Keratinocyte (primary cell): Measurements from ENCODE around the gene ITGAV. TPM values are rescaled to one million over a fixed set of nuclear protein-coding genes. Genes with fewer than 3 reads are reported as not detected.

Source experiments
- DNase-seq: peaks from one replicate; pipeline ENCODE4 v3.0.0-alpha.2; 2011; ENCODE audit warnings: low read depth, missing footprints, low spot score
- FAIRE-seq: peaks from 2 replicates; lab custom pipeline; 2011; peaks lifted over from hg19 to GRCh38; lab: Jason Lieb, UNC
- H2AFZ ChIP-seq: 2 replicates; pipeline ENCODE4 v1.6.0; 2012; ENCODE audit warnings: low read length, control low read depth, inconsistent platforms; ENCODE audit not compliant: control insufficient read depth
- H3K27ac ChIP-seq: 2 replicates; pipeline ENCODE4 v1.5.1; 2011; ENCODE audit warnings: low read length; ENCODE audit not compliant: control insufficient read depth, insufficient read depth
- H3K27me3 ChIP-seq: 3 replicates; pipeline ENCODE4 v1.6.0; 2011; ENCODE audit warnings: low read length; ENCODE audit not compliant: control insufficient read depth, insufficient read depth; ENCODE audit errors: extremely low read depth
- H3K36me3 ChIP-seq, 2 experiments: 2 replicates in 1 of 2; 3 replicates in 1 of 2; pipeline ENCODE4 v1.5.1; 2011; ENCODE audit warnings: low read length in 2 of 2, mild to moderate bottlenecking in 1 of 2; ENCODE audit not compliant: control insufficient read depth in 2 of 2, insufficient read depth in 2 of 2; ENCODE audit errors: extremely low read depth in 1 of 2
- H3K4me1 ChIP-seq: 3 replicates; pipeline ENCODE4 v1.5.1; 2011; ENCODE audit warnings: low read length; ENCODE audit not compliant: control insufficient read depth, insufficient read depth; ENCODE audit errors: extremely low read depth
- H3K4me2 ChIP-seq: 3 replicates; pipeline ENCODE4 v1.6.0; 2011; ENCODE audit warnings: low read depth, low read length; ENCODE audit not compliant: control insufficient read depth, insufficient read depth; ENCODE audit errors: extremely low read depth
- H3K4me3 ChIP-seq, 3 experiments: fragments of 200-600 bp in 1 of 3; sonication (generic) in 1 of 3; 2 replicates in 2 of 3; 3 replicates in 1 of 3; pipeline ENCODE4 v1.5.1; 2011 to 2016; ENCODE audit warnings: low read length in 3 of 3, mild to moderate bottlenecking in 3 of 3, control low read depth in 2 of 3, inconsistent platforms in 1 of 3, low read depth in 1 of 3, mixed read lengths in 1 of 3, mixed run types in 1 of 3, moderate library complexity in 1 of 3; ENCODE audit not compliant: control insufficient read depth in 2 of 3, insufficient read depth in 2 of 3; ENCODE audit errors: extremely low read depth in 1 of 3
- H3K79me2 ChIP-seq: 2 replicates; pipeline ENCODE4 v1.6.0; 2012; ENCODE audit warnings: low read length; ENCODE audit not compliant: control insufficient read depth, insufficient read depth
- H3K9ac ChIP-seq: 3 replicates; pipeline ENCODE4 v1.6.0; 2011; ENCODE audit warnings: low read length; ENCODE audit not compliant: control insufficient read depth, insufficient read depth; ENCODE audit errors: extremely low read depth
- H3K9me1 ChIP-seq: 3 replicates; pipeline ENCODE4 v1.6.0; 2011; ENCODE audit warnings: low read length; ENCODE audit not compliant: control insufficient read depth, insufficient read depth; ENCODE audit errors: extremely low read depth
- H3K9me3 ChIP-seq: 2 replicates; pipeline ENCODE4 v1.5.1; 2012; ENCODE audit warnings: low read depth, low read length; ENCODE audit not compliant: control insufficient read depth
- H4K20me1 ChIP-seq: 3 replicates; pipeline ENCODE4 v1.6.0; 2011; ENCODE audit warnings: low read length; ENCODE audit not compliant: control insufficient read depth, insufficient read depth; ENCODE audit errors: extremely low read depth
- EZH2 ChIP-seq: IDR thresholded peaks from one replicate; pipeline ENCODE4 v1.6.1; 2012; ENCODE audit warnings: inconsistent platforms, mild to moderate bottlenecking, low read length, moderate library complexity
- dilution Hi-C: fragments of 300-500 bp; cut with MboI; formaldehyde crosslinking; loops from one replicate; pipeline ENCODE4 v1.7.0; 2020; ENCODE audit warnings: low sequenced_read_pairs; ENCODE audit not compliant: extremely low pct_ligation_motif_present
- polyA plus RNA-seq, 5 experiments: library from polyadenylated mRNA; depleted of rRNA in 3 of 5; stranded (reverse) in 3 of 5; stranded (forward) in 1 of 5; unstranded in 1 of 5; fragments of >200 nt; gene quantifications; 1 replicate in 1 of 5; 2 replicates in 3 of 5; 3 replicates in 1 of 5; pipeline versions ENCODE4 v1.2.1 to v1.2.3, GENCODE V29; 2011 to 2012; ENCODE audit warnings: missing spikeins in 2 of 5, low read depth in 1 of 5, low replicate concordance in 1 of 5
- TF ChIP-seq, protein P1 (sequence below), 3 experiments: IDR thresholded peaks in 1 of 3; conservative IDR thresholded peaks in 1 of 3; optimal IDR thresholded peaks in 1 of 3; 2 replicates in 2 of 3; 3 replicates in 1 of 3; pipeline versions ENCODE3 to v1.5.1; 2011; ENCODE audit warnings: low read length in 3 of 3, mild to moderate bottlenecking in 3 of 3, moderate library complexity in 2 of 3, control low read depth in 1 of 3, inconsistent platforms in 1 of 3; ENCODE audit not compliant: insufficient read depth in 2 of 3; ENCODE audit errors: extremely low read depth in 1 of 3

The ITGAV gene
- polyA plus RNA-seq, 1 donor (not counting 4 experiments of a cell fraction or from before 2014, with no cell fraction given), result 63.7 TPM

DNA sequence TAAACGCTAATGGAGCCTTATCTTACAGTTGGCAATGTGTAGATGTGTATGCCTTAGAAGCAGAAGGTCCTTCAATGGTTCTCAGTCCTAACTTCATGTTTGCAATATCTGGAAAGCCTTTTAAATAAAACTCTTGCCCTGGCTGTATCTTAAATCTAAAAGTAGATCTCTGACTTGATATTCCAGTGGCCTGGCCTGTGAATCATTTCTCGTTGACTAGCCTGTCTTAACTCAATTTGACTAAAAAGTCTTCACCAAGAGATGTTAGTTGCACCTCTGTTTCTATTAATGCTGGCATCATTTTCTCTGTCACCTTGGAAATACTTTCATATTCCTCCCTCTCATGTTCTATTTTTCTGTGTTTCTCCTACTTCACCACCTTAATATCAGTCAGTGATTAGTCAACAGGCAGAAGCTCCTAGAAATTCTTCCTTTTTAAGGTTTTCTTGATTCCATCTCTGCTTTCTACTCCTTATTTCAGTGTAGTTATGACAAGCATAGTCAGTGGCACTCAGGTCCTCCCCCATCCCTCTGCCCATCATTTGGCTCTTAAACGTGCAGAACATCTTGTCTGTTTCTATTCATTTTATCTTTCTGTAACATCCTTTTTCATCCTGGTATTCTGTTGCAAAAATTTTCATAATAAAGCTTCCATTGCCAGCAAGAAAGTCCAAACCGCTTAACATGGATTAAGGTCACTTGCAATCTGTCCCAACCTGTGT lies 4.3 kb downstream of the ITGAV start:
- H3K9me1 ChIP-seq, result no peaks in the 10 kb centered on the region

DNA sequence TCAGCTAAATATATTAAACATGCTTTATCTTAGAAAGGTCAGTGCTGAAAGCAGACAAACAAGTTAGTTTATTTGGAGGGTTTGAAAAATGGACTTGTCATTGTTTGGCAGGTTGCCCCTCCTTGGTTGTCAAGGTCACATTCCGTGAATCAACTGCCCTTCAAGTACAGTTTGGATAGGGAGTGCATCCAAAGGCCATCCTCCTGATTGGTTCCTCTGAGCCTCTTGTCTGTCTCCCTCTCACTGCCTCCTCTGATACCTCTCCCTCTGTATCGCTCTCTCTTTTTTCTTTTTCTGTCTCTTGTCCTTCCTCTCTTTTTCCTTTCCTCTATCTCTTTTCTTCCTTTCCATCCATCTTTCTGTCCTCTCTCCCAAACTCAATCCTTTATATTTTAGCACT lies 5.4 kb downstream of the ITGAV start:
- Histone ChIP-seq H3K4me1 (peaks cover 41% of the 10 kb centered on the region), H3K27ac (no peak overlapping the region), H2AFZ (no peak overlapping the region), H3K9me3 (no peaks in the 10 kb centered on the region), H3K9me1 (no peaks in the 10 kb centered on the region), H4K20me1 (peaks cover 2% of the 10 kb centered on the region), H3K9ac (no peak overlapping the region), H3K36me3 (no peaks in the 10 kb centered on the region), H3K4me3 (no peak overlapping the region), H3K79me2 (peaks cover 77% of the 10 kb centered on the region), H3K4me2 (no peak overlapping the region), H3K27me3 (no peaks in the 10 kb centered on the region)
- no peak for DNase-seq
- dilution Hi-C loops, result no loop called here
- no peak for FAIRE-seq
- TF ChIP-seq, protein P1, sequence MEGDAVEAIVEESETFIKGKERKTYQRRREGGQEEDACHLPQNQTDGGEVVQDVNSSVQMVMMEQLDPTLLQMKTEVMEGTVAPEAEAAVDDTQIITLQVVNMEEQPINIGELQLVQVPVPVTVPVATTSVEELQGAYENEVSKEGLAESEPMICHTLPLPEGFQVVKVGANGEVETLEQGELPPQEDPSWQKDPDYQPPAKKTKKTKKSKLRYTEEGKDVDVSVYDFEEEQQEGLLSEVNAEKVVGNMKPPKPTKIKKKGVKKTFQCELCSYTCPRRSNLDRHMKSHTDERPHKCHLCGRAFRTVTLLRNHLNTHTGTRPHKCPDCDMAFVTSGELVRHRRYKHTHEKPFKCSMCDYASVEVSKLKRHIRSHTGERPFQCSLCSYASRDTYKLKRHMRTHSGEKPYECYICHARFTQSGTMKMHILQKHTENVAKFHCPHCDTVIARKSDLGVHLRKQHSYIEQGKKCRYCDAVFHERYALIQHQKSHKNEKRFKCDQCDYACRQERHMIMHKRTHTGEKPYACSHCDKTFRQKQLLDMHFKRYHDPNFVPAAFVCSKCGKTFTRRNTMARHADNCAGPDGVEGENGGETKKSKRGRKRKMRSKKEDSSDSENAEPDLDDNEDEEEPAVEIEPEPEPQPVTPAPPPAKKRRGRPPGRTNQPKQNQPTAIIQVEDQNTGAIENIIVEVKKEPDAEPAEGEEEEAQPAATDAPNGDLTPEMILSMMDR (optimal IDR thresholded peaks at IDR 0.05 in 1 of 3, IDR thresholded peaks at IDR 0.05 in 1 of 3, conservative IDR thresholded peaks at IDR 0.05 in 1 of 3; ENCODE audit: extremely low read depth in 1 of 3, insufficient read depth in 2 of 3, low read length in 3 of 3), result no peak
- no peak for TF ChIP-seq EZH2

More for the DNA sequence above, 4.3 kb downstream of the ITGAV start:
- H3K27ac ChIP-seq, result no peak overlapping the region
- peaks cover 2% of the 10 kb centered on the region for H4K20me1 ChIP-seq
- peaks cover 44% of the 10 kb centered on the region for H3K4me1 ChIP-seq
- TF ChIP-seq, protein P1 (optimal IDR thresholded peaks at IDR 0.05 in 1 of 3, IDR thresholded peaks at IDR 0.05 in 1 of 3, conservative IDR thresholded peaks at IDR 0.05 in 1 of 3; ENCODE audit: extremely low read depth in 1 of 3, insufficient read depth in 2 of 3, low read length in 3 of 3), result no peak
- TF ChIP-seq EZH2, result no peak
- FAIRE-seq, result no peak
- H3K9ac ChIP-seq, result no peak overlapping the region
- H3K9me3 ChIP-seq, result no peaks in the 10 kb centered on the region
- no peaks in the 10 kb centered on the region for H3K36me3 ChIP-seq
- H3K79me2 ChIP-seq, result peaks cover 69% of the 10 kb centered on the region
- H3K27me3 ChIP-seq, result no peaks in the 10 kb centered on the region
- H3K4me2 ChIP-seq, result peak overlapping the region; percentile 13
- H2AFZ ChIP-seq, result no peak overlapping the region
- no peak overlapping the region for H3K4me3 ChIP-seq
- DNase-seq, result no peak
- dilution Hi-C loops, result no loop called here
